ENCODE data around the gene LST1.
"Not testable (repeated sequence)": the region's sequence is repeated elsewhere in the genome, so short reads cannot be mapped to it uniquely, and the experiment has no call there.

LST1 gene

GRCh38 chr6:31551371-31551770, 34.7 kb upstream of the LST1 start:
- H3K4me3 ChIP-seq (ENCODE audit: low read length); DNase-seq (ENCODE audit: low read depth): not testable (repeated sequence)
- peak; percentile 54 for TF ChIP-seq CTCF (conservative IDR thresholded peaks at IDR 0.05; ENCODE audit: low read depth, low read length)

- no peak for TF ChIP-seq CTCF (conservative IDR thresholded peaks at IDR 0.05; ENCODE audit: low read depth, low read length)
- DNase-seq (ENCODE audit: low read depth): no peak
- no peak overlapping the region for H3K4me3 ChIP-seq (ENCODE audit: low read length)
Measured at GRCh38 chr6:31556307-31556706, 29.8 kb upstream of the LST1 start.

GRCh38 chr6:31557443-31558317, 28.4 kb upstream of the LST1 start:
- no peak overlapping the region for H3K4me3 ChIP-seq (ENCODE audit: low read length)
- no peak for TF ChIP-seq CTCF (conservative IDR thresholded peaks at IDR 0.05; ENCODE audit: low read depth, low read length)
- no peak for DNase-seq (ENCODE audit: low read depth)

- DNase-seq (ENCODE audit: low read depth): no peak
- H3K4me3 ChIP-seq (ENCODE audit: low read length): no peak overlapping the region
- no peak for TF ChIP-seq CTCF (conservative IDR thresholded peaks at IDR 0.05; ENCODE audit: low read depth, low read length)
Measured at GRCh38 chr6:31558318-31558625, 27.8 kb upstream of the LST1 start.

- DNase-seq (ENCODE audit: low read depth): no peak
- TF ChIP-seq CTCF (conservative IDR thresholded peaks at IDR 0.05; ENCODE audit: low read depth, low read length): no peak
- H3K4me3 ChIP-seq (ENCODE audit: low read length): no peak overlapping the region
Measured at GRCh38 chr6:31558631-31559500, 27.2 kb upstream of the LST1 start.

GRCh38 chr6:31559606-31559957, 26.5 kb upstream of the LST1 start:
- no peak for DNase-seq (ENCODE audit: low read depth)
- no peak for TF ChIP-seq CTCF (conservative IDR thresholded peaks at IDR 0.05; ENCODE audit: low read depth, low read length)
- no peak overlapping the region for H3K4me3 ChIP-seq (ENCODE audit: low read length)

All from retinal pigment epithelial cell (primary cell).